Activated CD4-positive, alpha-beta memory T cell treated with anti-CD3 and anti-CD28 coated beads, Interleukin-2, amount 10 ng/mL, durations not matched to agents 7 days and 5 days (primary cell): ENCODE measurements around the gene C19orf53. TPM values are rescaled to one million over a fixed set of nuclear protein-coding genes. Genes with fewer than 3 reads are reported as not detected.

Experiments
- CTCF ChIA-PET: fragments of 350-600 bp; sonication (Branson Sonifier 250); formaldehyde crosslinking; loops from one replicate; lab custom pipeline; 2021; ENCODE audit warnings: antibody characterized with exemption, inconsistent platforms; lab: Charles Lee
- POLR2A ChIA-PET: fragments of 350-600 bp; sonication (Branson Sonifier 250); formaldehyde crosslinking; loops from one replicate; lab custom pipeline; 2021; ENCODE audit warnings: antibody characterized with exemption; lab: Charles Lee
- DNase-seq: peaks from one replicate; pipeline ENCODE4 v3.0.0-alpha.2; 2020
- H3K27ac Mint-ChIP-seq: one replicate; pipeline ENCODE4 v1.8.0; 2021; ENCODE audit warnings: mild to moderate bottlenecking, mixed read lengths
- H3K27me3 Mint-ChIP-seq: one replicate; pipeline ENCODE4 v1.8.0; 2021; ENCODE audit warnings: mixed read lengths
- H3K36me3 Mint-ChIP-seq: one replicate; pipeline ENCODE4 v1.8.0; 2021; ENCODE audit warnings: low read depth, mixed read lengths
- H3K4me1 Mint-ChIP-seq: one replicate; pipeline ENCODE4 v1.8.0; 2021; ENCODE audit warnings: mixed read lengths
- H3K4me3 Mint-ChIP-seq: one replicate; pipeline ENCODE4 v1.8.0; 2021; ENCODE audit warnings: mild to moderate bottlenecking, mixed read lengths
- H3K9me3 Mint-ChIP-seq: one replicate; pipeline ENCODE4 v1.8.0; 2021; ENCODE audit warnings: mixed read lengths
- total RNA-seq, 2 experiments: library from RNA; stranded (reverse); gene quantifications; one replicate each; pipeline ENCODE4 v1.2.3, GENCODE V29; 2021

The C19orf53 gene
- total RNA-seq, 2 experiments from 2014 or later = 79.4 to 83.7 TPM

DNA sequence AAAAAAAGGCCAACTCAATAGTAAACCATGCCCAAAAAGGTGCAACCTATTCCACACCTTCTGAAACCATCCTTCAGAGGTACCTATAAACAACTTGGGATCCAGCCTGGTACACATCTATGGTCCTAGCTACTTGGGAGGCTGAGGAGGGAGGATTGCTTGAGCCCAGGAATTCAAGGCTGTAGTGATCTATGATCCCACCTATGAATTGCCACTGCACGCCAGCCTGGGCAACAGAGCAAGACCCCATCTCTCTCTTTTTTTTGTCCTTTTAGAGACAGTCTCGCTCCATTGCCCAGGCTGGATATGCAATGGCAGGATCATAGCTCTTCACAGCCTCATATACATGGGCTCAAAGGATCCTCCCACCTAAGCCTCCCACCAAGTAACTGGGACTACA lies 47.0 kb downstream of the C19orf53 start:
- DNase-seq = no peak
- no peaks in the 10 kb centered on the region for H3K27me3 Mint-ChIP-seq
- H3K4me3 Mint-ChIP-seq = no peak overlapping the region
- H3K36me3 Mint-ChIP-seq = peaks cover 10% of the 10 kb centered on the region
- H3K27ac Mint-ChIP-seq = no peak overlapping the region
- peaks cover 3% of the 10 kb centered on the region for H3K4me1 Mint-ChIP-seq
- CTCF ChIA-PET = interaction anchor here (0.7 to 3.1 kb wide), 2 partner anchors 41 to 527 kb away, joined by 3 to 8 read pairs; no protein-coding TSS in a partner anchor
- no peaks in the 10 kb centered on the region for H3K9me3 Mint-ChIP-seq
- POLR2A ChIA-PET = no interaction called here

DNA sequence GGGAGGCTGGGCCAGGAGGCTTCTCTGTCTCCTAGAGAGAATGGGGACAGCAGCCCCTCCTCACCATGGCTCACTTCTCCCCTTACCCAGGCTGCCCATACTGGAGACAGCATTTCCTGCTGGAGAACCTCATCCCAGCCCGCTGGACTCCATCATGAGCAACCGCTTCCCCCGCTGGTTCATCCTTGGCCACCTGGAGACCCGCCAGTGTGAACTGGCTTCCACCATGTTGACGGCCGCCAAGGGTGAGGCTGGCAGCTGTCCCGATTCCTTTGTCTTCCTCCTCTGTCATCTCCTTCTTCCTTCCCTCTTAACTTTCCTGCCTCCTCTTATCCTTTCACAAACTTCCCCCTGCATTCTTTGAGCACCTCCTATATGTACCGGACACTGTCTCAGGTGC lies 49.0 kb downstream of the C19orf53 start:
- CTCF ChIA-PET = no interaction called here
- no peaks in the 10 kb centered on the region for H3K9me3 Mint-ChIP-seq
- POLR2A ChIA-PET = no interaction called here

DNA sequence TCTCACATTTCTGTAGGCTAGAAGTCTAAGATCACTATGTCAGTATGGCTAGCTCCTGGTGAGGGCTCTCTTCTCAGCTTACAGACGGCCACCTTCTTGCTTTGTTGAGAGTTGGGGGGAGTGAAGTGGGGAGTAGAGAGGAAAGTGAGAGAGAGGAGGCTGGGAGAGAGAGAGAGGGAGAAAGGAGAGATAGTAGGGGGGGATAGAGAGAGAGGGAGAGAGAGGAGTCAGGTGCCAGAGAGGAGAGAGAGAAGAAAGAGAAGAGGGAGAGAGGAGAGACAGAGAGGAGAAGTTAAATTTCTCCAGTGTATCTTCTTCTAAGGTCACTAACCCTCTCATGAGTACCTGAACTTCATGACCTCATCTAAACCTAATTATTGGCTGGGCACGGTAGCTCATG lies 49.6 kb downstream of the C19orf53 start:
- Mint-ChIP-seq H3K36me3 (peaks cover 21% of the 10 kb centered on the region), H3K9me3 (no peaks in the 10 kb centered on the region), H3K27ac (no peak overlapping the region), H3K4me1 (peaks cover 3% of the 10 kb centered on the region), H3K27me3 (no peaks in the 10 kb centered on the region), H3K4me3 (no peak overlapping the region)
- POLR2A ChIA-PET = no interaction called here
- DNase-seq = no peak
- CTCF ChIA-PET = interaction anchor here (0.6 to 1.4 kb wide), 2 partner anchors 8 to 50 kb away, joined by 3 to 4 read pairs; partner anchors contain the start of gene C19orf53

More for the DNA sequence above, 49.0 kb downstream of the C19orf53 start:
- no peak for DNase-seq
- peaks cover 16% of the 10 kb centered on the region for H3K36me3 Mint-ChIP-seq
- H3K4me1 Mint-ChIP-seq = peaks cover 3% of the 10 kb centered on the region
- no peak overlapping the region for H3K4me3 Mint-ChIP-seq
- no peaks in the 10 kb centered on the region for H3K27me3 Mint-ChIP-seq
- H3K27ac Mint-ChIP-seq = peak overlapping the region; percentile 15

DNA sequence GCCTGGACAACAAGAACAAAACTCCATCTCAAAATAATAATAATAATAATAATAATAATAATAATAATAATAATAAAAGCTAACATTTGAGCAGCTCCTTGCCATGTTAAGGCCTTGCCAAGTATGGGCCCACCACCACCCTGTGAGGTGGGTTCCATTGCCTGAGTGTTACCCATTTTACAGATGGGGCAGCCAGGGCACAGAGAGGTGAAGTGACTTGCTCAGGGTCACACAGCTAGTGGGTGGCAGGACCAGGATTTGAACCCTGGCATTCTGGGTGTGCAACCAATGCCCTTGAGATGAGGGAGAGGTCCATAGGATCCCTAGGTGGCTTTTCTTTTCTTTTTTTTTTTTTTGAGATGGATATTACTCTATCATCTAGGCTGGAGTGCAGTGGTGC lies 50.4 kb downstream of the C19orf53 start:
- Mint-ChIP-seq H3K4me1 (peaks cover 3% of the 10 kb centered on the region), H3K36me3 (peaks cover 22% of the 10 kb centered on the region), H3K4me3 (no peak overlapping the region), H3K27me3 (no peaks in the 10 kb centered on the region), H3K27ac (no peak overlapping the region), H3K9me3 (no peaks in the 10 kb centered on the region)
- DNase-seq = no peak
- POLR2A ChIA-PET = no interaction called here
- CTCF ChIA-PET = interaction anchor here (0.6 to 1.4 kb wide), 2 partner anchors 9 to 50 kb away, joined by 3 to 4 read pairs; partner anchors contain the start of gene C19orf53

GRCh38 chr19:13825489-13826441 lies 51.5 kb downstream of the C19orf53 start:
- no peaks in the 10 kb centered on the region for H3K9me3 Mint-ChIP-seq
- H3K27ac Mint-ChIP-seq = peak overlapping the region; percentile 21
- H3K36me3 Mint-ChIP-seq = peaks cover 26% of the 10 kb centered on the region
- ChIA-PET POLR2A (interaction anchor here (1.6 to 2.1 kb wide), 2 partner anchors 11 to 31 kb away, joined by 5 to 8 read pairs; partner anchors contain the start of gene ZSWIM4), CTCF (no interaction called here)
- H3K4me3 Mint-ChIP-seq = no peak overlapping the region
- DNase-seq = no peak
- peaks cover 3% of the 10 kb centered on the region for H3K4me1 Mint-ChIP-seq
- no peaks in the 10 kb centered on the region for H3K27me3 Mint-ChIP-seq

DNA sequence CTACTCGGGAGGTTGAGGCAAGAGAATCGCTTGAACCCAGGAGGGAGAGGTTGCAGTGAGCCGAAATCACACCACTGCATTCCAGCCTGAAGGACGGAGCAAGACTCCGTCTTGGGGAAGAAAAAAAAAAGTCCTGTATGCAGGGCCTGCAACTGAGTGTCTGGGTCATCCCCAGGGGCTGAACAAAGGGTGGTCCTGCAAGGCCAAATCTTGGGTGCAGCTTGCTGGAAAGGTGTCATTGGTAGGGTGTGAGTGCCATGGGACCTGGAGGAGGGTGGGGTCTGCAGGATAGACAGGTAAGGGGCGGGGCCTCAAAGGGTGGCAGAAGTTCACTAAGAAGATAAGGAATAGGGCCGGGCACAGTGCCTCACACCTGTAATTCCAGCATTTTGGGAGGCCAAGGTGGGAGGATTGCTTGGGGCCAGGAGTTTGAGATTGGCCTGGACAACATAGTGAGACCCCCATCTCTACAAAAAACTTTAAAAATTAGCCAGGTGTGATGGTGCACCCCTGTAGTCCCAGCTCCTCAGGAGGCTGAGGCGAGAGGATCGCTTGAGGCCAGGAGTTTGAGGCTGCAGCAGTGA lies 52.5 kb downstream of the C19orf53 start:
- ChIA-PET CTCF (interaction anchor here (0.7 to 1.2 kb wide), 2 partner anchors 31 to 98 kb away, joined by 3 read pairs; partner anchors contain the start of gene ZSWIM4), POLR2A (interaction anchor here (1.6 to 2.1 kb wide), 3 partner anchors 10 to 32 kb away, joined by 5 to 8 read pairs (median 8); partner anchors contain the start of gene ZSWIM4)
- peaks cover 33% of the 10 kb centered on the region for H3K36me3 Mint-ChIP-seq
- H3K9me3 Mint-ChIP-seq = no peaks in the 10 kb centered on the region
- H3K4me3 Mint-ChIP-seq = no peak overlapping the region
- peaks cover 3% of the 10 kb centered on the region for H3K4me1 Mint-ChIP-seq
- H3K27me3 Mint-ChIP-seq = no peaks in the 10 kb centered on the region
- DNase-seq = no peak
- no peak overlapping the region for H3K27ac Mint-ChIP-seq

- CTCF ChIA-PET = interaction anchor here (0.7 to 1.4 kb wide), 4 partner anchors 9 to 97 kb away, joined by 3 to 4 read pairs (median 3); partner anchors contain the start of gene ZSWIM4
- no peaks in the 10 kb centered on the region for H3K27me3 Mint-ChIP-seq
- no peak overlapping the region for H3K27ac Mint-ChIP-seq
These were observed 53.4 kb downstream of the C19orf53 start for GRCh38 chr19:13827656-13828055.

More at GRCh38 chr19:13827656-13828055, 53.4 kb downstream of the C19orf53 start:
- Mint-ChIP-seq H3K4me3 (no peak overlapping the region), H3K36me3 (peaks cover 35% of the 10 kb centered on the region), H3K4me1 (peaks cover 3% of the 10 kb centered on the region), H3K9me3 (no peaks in the 10 kb centered on the region)
- POLR2A ChIA-PET = interaction anchor here (1.0 to 2.1 kb wide), 2 partner anchors 9 to 40 kb away, joined by 3 to 8 read pairs; no protein-coding TSS in a partner anchor
- no peak for DNase-seq

Other genes with a start within 250 kb of the C19orf53 start
- 10 to 100 TPM; 22.4 to 22.7 TPM for gene MRI1, start 9.9 kb upstream of the C19orf53 start, total RNA-seq
- gene ZSWIM4, start 21.0 kb downstream of the C19orf53 start, total RNA-seq = 10 to 100 TPM; 10.1 to 10.4 TPM
- gene NANOS3, start 102.7 kb downstream of the C19orf53 start, total RNA-seq = under 1 TPM; 0.65 to 0.95 TPM
- gene BRME1, start 131.7 kb downstream of the C19orf53 start, total RNA-seq = 1 to 10 TPM; 3.8 to 4.4 TPM
- 10 to 100 TPM; 30.6 to 32.7 TPM for gene CC2D1A, start 131.7 kb downstream of the C19orf53 start, total RNA-seq
- under 1 TPM; 0.35 to 0.48 TPM for gene PODNL1, start 164.0 kb downstream of the C19orf53 start, total RNA-seq
- gene DCAF15, start 178.1 kb downstream of the C19orf53 start, total RNA-seq = 10 to 100 TPM; 76.2 to 78.4 TPM
- gene RFX1, start 231.9 kb downstream of the C19orf53 start, total RNA-seq = 10 to 100 TPM; 16.8 to 18.6 TPM